ENCODE data around the gene KIF7.

The KIF7 gene

GRCh38 chr15:89665449-89666181 lies 10.3 kb upstream of the KIF7 start:
- Histone ChIP-seq H3K9ac (ENCODE audit: low read depth, low read length) (peak overlapping the region; percentile 67), H3K36me3 (ENCODE audit: insufficient read depth, low read length) (no peaks in the 10 kb centered on the region), H3K4me1 (ENCODE audit: insufficient read depth, low read length) (peaks cover 18% of the 10 kb centered on the region), H3K9me3 (ENCODE audit: control insufficient read depth, insufficient read depth, low read length) (no peaks in the 10 kb centered on the region)

- Histone ChIP-seq H3K36me3 (ENCODE audit: insufficient read depth, low read length) (no peaks in the 10 kb centered on the region), H3K9me3 (ENCODE audit: control insufficient read depth, insufficient read depth, low read length) (no peaks in the 10 kb centered on the region), H3K4me1 (ENCODE audit: insufficient read depth, low read length) (peaks cover 18% of the 10 kb centered on the region), H3K9ac (ENCODE audit: low read depth, low read length) (peak overlapping the region; percentile 67; the same call in 1 of the 2 replicates)
Measured at GRCh38 chr15:89664441-89665350, 9.4 kb upstream of the KIF7 start.

GRCh38 chr15:89662893-89663626 lies 7.8 kb upstream of the KIF7 start:
- Histone ChIP-seq H3K9me3 (ENCODE audit: control insufficient read depth, insufficient read depth, low read length) (no peaks in the 10 kb centered on the region), H3K36me3 (ENCODE audit: insufficient read depth, low read length) (no peaks in the 10 kb centered on the region), H3K4me1 (ENCODE audit: insufficient read depth, low read length) (peaks cover 18% of the 10 kb centered on the region), H3K9ac (ENCODE audit: low read depth, low read length) (no peak overlapping the region)

GRCh38 chr15:89660556-89660955 lies 5.3 kb upstream of the KIF7 start:
- H3K9me3 ChIP-seq (ENCODE audit: control insufficient read depth, insufficient read depth, low read length): no peaks in the 10 kb centered on the region
- no peak overlapping the region for H3K9ac ChIP-seq (ENCODE audit: low read depth, low read length)
- H3K4me1 ChIP-seq (ENCODE audit: insufficient read depth, low read length): peaks cover 13% of the 10 kb centered on the region
- H3K36me3 ChIP-seq (ENCODE audit: insufficient read depth, low read length): no peaks in the 10 kb centered on the region

- H3K9ac ChIP-seq (ENCODE audit: low read depth, low read length): no peak overlapping the region
- no peaks in the 10 kb centered on the region for H3K9me3 ChIP-seq (ENCODE audit: control insufficient read depth, insufficient read depth, low read length)
- no peaks in the 10 kb centered on the region for H3K36me3 ChIP-seq (ENCODE audit: insufficient read depth, low read length)
- H3K4me1 ChIP-seq (ENCODE audit: insufficient read depth, low read length): peaks cover 6% of the 10 kb centered on the region; the same call in 1 of the 2 replicates
Measured at GRCh38 chr15:89659295-89659694, 4.0 kb upstream of the KIF7 start.

GRCh38 chr15:89657686-89658200 lies 2.5 kb upstream of the KIF7 start:
- Histone ChIP-seq H3K36me3 (ENCODE audit: insufficient read depth, low read length) (no peaks in the 10 kb centered on the region; the same call in 1 of the 2 replicates), H3K9me3 (ENCODE audit: control insufficient read depth, insufficient read depth, low read length) (no peaks in the 10 kb centered on the region), H3K4me1 (ENCODE audit: insufficient read depth, low read length) (peaks cover 5% of the 10 kb centered on the region; the same call in 1 of the 2 replicates), H3K9ac (ENCODE audit: low read depth, low read length) (no peak overlapping the region)

GRCh38 chr15:89656116-89656815 lies 999 bp upstream of the KIF7 start:
- Histone ChIP-seq H3K9ac (ENCODE audit: low read depth, low read length) (no peak overlapping the region), H3K36me3 (ENCODE audit: insufficient read depth, low read length) (no peaks in the 10 kb centered on the region; the same call in 1 of the 2 replicates), H3K4me1 (ENCODE audit: insufficient read depth, low read length) (no peaks in the 10 kb centered on the region), H3K9me3 (ENCODE audit: control insufficient read depth, insufficient read depth, low read length) (no peaks in the 10 kb centered on the region)

- Histone ChIP-seq H3K9ac (ENCODE audit: low read depth, low read length) (peak overlapping the region; percentile 92), H3K36me3 (ENCODE audit: insufficient read depth, low read length) (no peaks in the 10 kb centered on the region; the same call in 1 of the 2 replicates), H3K9me3 (ENCODE audit: control insufficient read depth, insufficient read depth, low read length) (no peaks in the 10 kb centered on the region), H3K4me1 (ENCODE audit: insufficient read depth, low read length) (no peaks in the 10 kb centered on the region)
Measured at GRCh38 chr15:89654301-89654761, 936 bp downstream of the KIF7 start.

GRCh38 chr15:89653578-89653977 lies 1.7 kb downstream of the KIF7 start:
- H3K9ac ChIP-seq (ENCODE audit: low read depth, low read length): no peak overlapping the region
- H3K4me1 ChIP-seq (ENCODE audit: insufficient read depth, low read length): no peaks in the 10 kb centered on the region
- no peaks in the 10 kb centered on the region; the same call in 1 of the 2 replicates for H3K36me3 ChIP-seq (ENCODE audit: insufficient read depth, low read length)
- H3K9me3 ChIP-seq (ENCODE audit: control insufficient read depth, insufficient read depth, low read length): no peaks in the 10 kb centered on the region

- no peak overlapping the region for H3K9ac ChIP-seq (ENCODE audit: low read depth, low read length)
- H3K36me3 ChIP-seq (ENCODE audit: insufficient read depth, low read length): no peaks in the 10 kb centered on the region; the same call in 1 of the 2 replicates
- H3K9me3 ChIP-seq (ENCODE audit: control insufficient read depth, insufficient read depth, low read length): no peaks in the 10 kb centered on the region
- no peaks in the 10 kb centered on the region for H3K4me1 ChIP-seq (ENCODE audit: insufficient read depth, low read length)
Measured at GRCh38 chr15:89652666-89653065, 2.6 kb downstream of the KIF7 start.

- no peaks in the 10 kb centered on the region for H3K4me1 ChIP-seq (ENCODE audit: insufficient read depth, low read length)
- no peaks in the 10 kb centered on the region for H3K9me3 ChIP-seq (ENCODE audit: control insufficient read depth, insufficient read depth, low read length)
- H3K36me3 ChIP-seq (ENCODE audit: insufficient read depth, low read length): no peaks in the 10 kb centered on the region; the same call in 1 of the 2 replicates
- no peak overlapping the region for H3K9ac ChIP-seq (ENCODE audit: low read depth, low read length)
Measured at GRCh38 chr15:89652131-89652530, 3.1 kb downstream of the KIF7 start.

- Histone ChIP-seq H3K9me3 (ENCODE audit: control insufficient read depth, insufficient read depth, low read length) (no peaks in the 10 kb centered on the region), H3K36me3 (ENCODE audit: insufficient read depth, low read length) (peaks cover 4% of the 10 kb centered on the region; the same call in 1 of the 2 replicates), H3K4me1 (ENCODE audit: insufficient read depth, low read length) (no peaks in the 10 kb centered on the region), H3K9ac (ENCODE audit: low read depth, low read length) (no peak overlapping the region)
Measured at GRCh38 chr15:89649716-89650115, 5.6 kb downstream of the KIF7 start.

- no peaks in the 10 kb centered on the region for H3K9me3 ChIP-seq (ENCODE audit: control insufficient read depth, insufficient read depth, low read length)
- no peaks in the 10 kb centered on the region for H3K4me1 ChIP-seq (ENCODE audit: insufficient read depth, low read length)
- H3K36me3 ChIP-seq (ENCODE audit: insufficient read depth, low read length): peaks cover 5% of the 10 kb centered on the region; the same call in 1 of the 2 replicates
- H3K9ac ChIP-seq (ENCODE audit: low read depth, low read length): no peak overlapping the region
Measured at GRCh38 chr15:89649013-89649625, 6.1 kb downstream of the KIF7 start.
